GM18507 (cell line): Measurements from ENCODE around the gene RAB35.

Experiments
- DNase-seq: peaks from one replicate; pipeline ENCODE4 v3.0.0; 2011; ENCODE audit warnings: low read depth; ENCODE audit not compliant: insufficient read length; ENCODE audit errors: extremely low spot score
- FAIRE-seq: peaks from 2 replicates; lab custom pipeline; 2011; peaks lifted over from hg19 to GRCh38; lab: Jason Lieb, UNC

The RAB35 gene

DNA sequence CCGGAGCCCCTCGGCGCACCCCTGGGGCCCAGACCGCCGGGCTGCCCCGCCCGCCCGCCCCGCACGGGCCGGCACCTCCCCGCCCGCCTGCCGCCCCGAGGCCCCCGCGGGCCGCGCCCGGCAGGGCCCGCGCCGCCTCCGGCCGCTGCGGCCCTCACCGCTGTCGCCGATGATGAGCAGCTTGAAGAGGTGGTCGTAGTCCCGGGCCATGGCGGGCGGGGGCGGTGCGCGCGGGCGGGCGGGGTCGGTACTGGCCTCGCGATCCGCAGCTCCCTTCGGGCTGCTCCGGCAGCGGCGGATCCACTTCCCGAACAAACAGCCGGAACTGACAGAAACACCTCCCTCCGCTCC, at the start of gene RAB35:
TSS of gene RAB35 (minus strand) at position 313 of the 351 bp plus-strand sequence. CDS start at position 210, 103 bp downstream.
- FAIRE-seq (no peak), DNase-seq (no peak)

DNA sequence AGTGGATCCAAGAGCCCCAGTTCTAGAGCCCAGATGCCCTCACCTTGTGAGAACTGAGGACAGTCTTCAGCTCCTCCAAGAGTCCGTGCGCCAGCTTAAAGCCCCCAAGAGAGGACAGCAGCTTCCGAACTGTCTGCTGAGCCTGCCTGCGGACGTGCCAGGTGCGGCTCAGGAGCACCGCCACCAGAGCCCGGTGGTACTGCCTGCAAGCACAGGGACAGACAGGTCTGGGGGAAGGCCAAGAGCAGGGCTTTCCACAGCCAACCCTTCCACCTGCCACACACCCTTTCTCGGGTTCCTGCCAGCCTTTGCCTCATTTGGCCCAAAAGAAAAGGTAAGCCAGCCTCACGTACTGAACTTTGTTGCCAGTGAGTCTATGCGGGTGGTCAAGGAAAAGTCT, 47.7 kb upstream of the RAB35 start:
- DNase-seq = no peak
- FAIRE-seq = no peak

DNA sequence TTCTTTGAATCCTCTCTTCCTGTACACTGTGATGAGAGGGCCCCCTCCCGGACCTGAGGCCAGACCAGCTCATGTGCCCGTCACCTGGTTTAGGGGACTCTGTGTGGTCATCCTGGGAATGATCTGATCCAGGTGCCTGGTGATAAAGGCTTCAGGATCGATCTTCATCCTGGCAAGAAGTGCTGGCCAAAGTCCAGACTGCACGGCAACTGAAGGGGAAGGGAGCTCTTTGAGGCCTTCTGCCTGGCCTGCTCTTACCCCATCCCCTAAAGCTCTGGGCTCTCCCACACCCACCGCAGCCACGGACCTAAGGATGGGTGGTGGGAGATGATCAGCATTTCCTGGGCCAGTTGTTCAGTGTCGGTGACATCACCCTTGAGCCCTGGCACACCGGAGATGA, 46.2 kb upstream of the RAB35 start:
- no peak for FAIRE-seq
- DNase-seq = no peak

DNA sequence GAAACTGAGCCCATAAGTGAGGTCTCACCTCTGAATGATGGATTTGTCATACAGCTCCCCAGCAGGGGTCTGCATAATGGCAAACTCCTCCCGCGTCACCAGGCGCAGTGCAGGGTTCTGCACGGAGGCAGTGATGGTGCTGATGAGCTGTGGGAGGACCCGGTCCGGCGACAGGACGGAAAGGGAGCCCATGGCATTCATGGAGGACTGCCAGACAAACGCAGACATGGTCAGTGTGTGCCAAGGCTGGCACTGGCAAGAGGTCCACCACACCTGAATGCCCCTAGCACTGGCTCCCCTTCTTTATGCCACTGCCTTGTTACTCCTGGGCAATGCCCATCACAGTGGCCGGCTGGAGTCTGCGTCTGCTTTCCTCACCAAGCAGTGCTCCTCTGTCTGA, 45.3 kb upstream of the RAB35 start:
- DNase-seq = no peak
- FAIRE-seq = no peak

DNA sequence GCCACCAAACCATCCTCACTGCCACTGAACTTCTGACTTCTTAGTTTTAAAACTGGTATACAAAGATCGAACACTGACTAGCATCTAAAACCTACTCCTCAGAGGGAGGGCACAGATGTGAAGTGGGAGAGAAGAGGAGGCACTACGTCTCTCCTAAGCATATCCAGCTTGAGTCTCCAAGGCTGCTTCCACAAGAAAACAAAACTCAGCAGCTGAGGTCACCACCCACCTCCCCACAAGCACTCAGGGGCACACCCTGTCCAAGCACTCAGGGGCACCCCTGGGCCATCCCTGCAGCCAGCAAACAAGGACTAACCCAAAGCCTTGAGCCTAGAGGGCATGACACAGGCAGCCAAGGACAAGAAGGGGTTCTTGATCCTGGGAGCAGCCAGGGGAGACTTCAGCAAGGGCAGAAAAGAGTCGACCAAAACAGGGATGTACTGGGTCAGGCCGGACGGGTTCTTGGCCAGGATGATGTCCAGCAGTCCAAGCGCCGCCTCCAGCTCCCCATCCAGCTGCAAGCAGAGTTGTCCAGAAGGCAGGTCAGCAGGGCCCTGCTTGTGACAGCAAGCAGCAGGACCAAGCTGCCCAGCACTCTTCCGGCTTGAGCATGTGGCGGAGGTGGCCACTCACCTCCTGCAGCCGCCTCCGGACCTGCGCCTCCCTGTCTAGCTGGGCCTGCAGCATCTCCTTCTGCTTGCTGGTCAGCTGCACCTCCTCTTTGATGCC, 43.1 kb upstream of the RAB35 start:
- FAIRE-seq = no peak

DNA sequence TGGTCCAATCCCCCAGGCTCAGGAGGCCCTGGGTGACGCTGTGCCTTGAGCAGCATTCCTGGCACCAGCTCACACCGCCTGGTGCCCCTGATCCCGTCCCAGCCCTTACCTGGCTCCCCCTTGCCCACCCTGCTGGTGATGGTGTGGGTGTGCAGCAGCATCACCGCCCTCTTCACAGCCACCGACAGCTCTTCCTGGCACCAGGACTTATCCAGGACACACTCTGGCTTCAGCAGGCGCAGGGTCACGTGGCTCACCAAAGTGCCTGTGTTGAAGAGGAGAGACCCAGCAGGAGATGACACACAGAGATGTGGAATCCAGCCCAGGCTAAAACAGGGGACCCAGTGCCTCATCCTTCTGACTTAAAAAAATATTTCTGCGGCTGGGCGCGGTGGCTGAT, 41.8 kb upstream of the RAB35 start:
- FAIRE-seq (no peak), DNase-seq (no peak)

More for the DNA sequence above, 43.1 kb upstream of the RAB35 start:
- no peak for DNase-seq

DNA sequence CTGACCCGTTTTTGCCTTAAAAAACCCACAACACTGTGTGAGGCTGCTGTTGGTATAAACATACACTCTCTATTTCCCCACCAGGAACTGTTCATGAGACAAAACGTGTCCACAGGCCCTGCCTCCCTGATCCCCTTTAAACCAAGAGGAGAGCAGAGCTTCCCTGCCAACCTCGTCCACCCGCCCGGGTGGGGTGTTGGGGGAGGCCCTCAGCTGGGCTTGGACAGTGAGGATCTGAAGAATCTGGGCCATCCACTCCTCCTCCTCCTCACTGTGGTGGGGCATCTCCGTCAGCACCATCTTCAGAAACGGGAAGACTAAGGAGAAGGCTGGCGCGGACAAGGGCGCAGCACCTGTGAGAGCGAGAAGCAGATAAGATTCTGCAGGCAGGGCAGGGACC, 41.1 kb upstream of the RAB35 start:
- DNase-seq = no peak

DNA sequence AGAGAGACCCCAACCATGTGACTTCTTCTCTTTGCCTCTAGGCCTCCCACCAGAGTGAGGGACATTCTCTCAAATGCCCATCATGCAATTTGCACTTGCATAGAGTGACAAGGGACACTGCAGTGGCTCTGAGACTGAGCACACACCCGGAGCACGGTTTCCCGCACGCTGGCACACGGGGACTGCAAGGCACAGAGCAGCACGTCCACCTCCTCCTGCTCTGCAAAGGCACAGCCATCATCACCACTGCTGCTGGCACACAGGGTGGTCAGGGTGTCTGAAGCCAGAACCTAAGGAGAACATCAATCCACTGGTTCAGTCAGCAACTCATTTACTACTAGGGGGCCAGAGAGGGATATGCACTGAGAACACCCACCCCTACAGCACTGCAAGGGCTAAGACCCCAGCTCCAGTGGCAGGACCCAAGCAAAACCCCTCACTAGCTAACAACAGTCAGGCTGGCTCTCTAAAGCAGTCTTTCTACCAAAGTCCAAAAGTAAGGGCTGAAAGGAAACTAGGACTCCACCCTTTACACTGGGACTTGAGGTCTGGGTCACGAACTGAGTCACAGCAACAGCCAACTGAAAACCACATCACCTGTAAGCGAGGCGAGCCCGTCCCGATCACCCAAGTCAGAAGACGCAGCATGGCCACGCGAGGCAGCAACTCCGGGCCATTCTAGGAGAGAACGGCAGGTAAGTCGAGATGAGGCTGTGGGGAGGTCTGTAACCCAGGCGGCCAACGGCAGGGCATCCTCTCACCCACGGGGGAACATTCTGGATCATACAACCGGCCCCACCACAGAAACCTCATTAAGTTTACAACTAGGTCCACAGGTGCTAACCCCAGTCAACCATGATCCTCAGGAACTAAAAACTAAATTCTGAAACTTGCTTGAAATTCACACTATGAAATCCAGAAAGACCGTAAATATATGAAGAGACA, 40.0 kb upstream of the RAB35 start:
- DNase-seq (no peak), FAIRE-seq (no peak)

More for the DNA sequence above, 41.1 kb upstream of the RAB35 start:
- FAIRE-seq = no peak

DNA sequence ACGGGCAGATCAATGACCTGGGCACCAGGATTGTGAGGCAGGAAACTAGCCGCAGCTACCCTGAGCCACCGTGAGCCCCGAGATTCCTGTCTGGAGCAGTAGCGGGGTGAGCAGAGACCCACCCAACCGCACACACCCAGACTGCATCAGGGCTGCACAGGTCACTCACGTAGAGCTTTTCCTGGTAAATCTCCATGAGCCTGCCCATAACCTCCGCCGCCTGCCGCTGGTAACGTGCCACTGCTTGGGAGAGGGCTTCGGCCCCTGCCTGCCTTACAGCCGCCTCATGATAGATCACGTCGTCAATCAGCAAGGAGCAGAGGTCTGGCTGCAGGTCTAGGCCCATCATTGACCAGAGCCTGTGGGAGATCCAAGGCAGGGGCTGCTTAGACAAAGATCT, 38.5 kb upstream of the RAB35 start:
- no peak for FAIRE-seq
- no peak for DNase-seq

DNA sequence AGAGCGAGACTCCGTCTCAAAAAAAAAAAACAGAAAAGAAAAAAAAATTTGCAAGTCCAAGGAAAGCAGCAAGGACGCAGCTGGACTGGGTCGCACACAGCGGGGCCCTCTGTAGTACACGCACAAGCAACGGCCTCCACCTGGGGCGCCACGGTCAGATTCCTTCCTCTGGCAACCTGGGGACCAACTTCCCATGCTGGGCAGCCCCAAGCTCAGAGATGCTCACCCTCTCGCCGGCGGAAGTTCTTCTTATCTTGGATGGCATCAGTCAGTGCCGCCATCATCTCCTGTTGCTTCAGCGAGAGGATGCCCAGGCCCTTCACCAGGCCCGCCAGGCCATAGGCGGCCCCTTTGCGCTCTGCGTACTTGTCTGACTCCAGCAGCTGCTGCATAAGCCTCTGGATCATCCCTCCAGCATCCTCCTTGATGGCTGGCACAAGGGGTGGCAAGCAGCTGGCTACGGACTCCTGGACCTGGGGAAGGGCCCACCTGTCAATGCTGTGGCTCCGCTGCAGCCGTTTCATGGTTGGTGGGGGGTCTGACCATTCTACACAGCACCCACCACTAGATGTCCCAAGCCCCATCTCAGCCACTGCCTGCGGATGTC, 34.5 kb upstream of the RAB35 start:
- FAIRE-seq = no peak

DNA sequence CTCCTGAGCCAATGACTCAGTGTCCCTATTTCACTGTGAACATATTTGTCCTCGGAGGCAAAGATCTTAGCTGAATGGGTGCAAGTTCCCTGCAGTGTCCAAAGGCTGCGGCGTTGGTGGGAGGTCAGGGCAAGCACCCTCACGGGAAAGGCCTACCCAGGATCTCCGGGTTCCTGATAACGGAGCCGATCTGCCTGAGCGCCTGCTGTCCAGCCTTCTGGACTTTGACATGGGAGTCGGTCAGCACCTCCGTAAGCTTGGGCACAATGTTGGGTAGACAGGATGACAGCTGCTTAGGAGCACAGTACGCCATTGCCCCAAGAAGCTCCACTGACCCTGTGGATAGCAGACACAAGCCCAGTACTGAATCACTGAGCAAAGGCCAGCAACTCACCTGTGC, 31.5 kb upstream of the RAB35 start:
- DNase-seq = no peak
- no peak for FAIRE-seq

More for the DNA sequence above, 34.5 kb upstream of the RAB35 start:
- no peak for DNase-seq

DNA sequence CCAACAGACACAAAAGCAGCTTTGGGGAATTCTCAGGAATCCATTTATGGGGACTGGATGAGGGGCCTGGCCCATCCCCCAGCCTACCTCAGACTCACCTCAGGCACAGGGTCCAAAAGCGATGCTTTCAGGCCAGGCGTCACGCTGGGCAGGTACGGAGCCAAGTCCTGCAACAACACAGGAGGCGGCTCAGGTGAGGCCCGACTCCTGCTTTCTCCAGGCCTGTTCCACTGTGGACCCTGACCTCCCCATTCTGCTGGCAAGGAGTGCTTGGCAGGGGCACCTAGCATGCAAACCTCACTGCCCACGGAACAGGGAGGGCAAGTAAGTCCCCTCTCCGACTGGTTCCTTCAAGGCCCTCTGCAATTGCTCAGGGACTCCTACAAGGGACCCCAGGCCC, 28.6 kb upstream of the RAB35 start:
- FAIRE-seq (no peak), DNase-seq (no peak)

DNA sequence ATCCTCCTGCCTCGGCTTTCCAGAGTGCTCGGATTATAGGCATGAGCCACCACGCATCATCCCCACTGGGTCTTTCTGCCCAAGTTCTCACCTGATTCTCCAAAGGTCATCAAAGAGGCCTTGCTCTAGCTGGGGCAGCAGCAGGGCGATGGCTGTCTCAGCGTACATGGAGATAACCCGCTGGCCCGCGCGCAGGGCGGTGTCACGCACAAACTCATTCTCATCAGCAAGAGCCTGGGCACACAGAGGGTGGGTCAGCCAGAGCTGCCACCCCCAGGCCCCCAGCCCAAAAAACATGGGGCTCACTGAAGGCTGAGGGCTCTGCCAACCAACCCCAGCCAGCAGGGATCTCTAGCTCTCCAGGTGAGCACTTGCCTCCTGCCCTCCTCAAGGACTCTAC, 27.7 kb upstream of the RAB35 start:
- DNase-seq (no peak), FAIRE-seq (no peak)

DNA sequence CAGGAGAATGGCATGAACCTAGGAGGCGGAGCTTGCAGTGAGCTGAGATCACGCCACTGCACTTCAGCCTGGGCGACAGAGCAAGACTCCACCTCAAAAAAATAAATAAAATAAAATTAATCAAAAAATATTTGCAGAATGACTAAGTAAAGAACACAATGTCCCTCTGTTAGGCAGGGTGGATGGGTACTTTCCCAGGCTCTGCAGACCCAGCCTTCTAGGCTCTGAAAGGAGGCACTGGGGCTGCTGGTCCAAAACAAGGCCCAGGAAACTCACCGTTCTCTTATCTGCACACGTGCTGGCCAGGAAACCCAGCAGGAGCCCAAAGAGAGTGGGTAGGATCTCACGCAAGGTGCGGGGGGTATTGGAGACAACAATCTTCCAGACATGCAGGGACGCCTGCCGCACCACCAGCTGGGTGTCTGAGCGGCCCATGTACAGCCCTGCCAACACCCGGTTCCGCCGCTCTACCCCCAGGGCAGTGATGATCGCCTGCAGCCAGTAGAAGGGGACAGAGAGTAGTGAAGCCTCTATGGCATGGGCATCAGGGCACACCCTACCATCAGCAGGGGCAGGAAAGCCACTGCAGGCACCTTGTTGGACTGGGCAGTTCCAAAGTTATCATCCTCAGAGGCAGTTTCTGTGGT, 25.8 kb upstream of the RAB35 start:
- DNase-seq (no peak), FAIRE-seq (no peak)

DNA sequence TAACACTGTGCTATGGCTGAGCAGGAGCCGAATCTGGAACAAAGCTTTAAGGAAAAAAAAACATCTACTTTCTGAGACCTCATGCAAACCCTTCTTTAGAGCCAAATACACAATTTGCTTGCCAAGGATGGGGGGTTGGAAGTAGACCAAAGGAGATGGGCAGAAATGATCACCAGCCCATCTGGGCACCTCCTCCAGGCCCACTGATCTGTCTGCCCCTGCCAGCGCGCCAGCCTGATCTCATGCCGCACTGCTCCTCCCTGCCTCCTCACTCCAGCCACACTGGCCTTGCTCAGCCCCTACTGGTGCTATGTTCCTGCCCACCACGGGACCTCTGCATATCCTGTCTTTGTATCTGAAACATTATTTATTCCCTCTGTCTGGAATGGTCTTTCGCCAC, 24.8 kb upstream of the RAB35 start:
- no peak for DNase-seq
- FAIRE-seq = no peak

DNA sequence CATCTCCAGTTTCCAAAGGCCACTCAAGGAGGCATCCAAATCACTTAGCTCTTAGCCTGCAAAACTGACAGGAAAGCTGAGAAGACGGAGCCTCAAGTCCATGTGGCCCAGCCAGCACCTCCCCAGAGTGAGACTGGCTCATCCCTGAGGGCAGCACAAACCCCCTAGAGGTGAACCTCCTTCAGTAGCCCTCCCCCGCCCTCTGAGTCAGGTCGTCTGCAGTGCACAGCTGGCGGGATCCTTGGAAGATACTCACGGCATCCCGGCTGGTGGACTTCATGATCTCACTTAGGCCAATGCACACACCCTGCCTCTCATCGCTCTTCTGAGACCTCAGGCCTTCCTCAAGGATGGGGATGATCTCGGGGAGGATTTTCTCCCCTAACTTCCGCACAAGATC, 24.1 kb upstream of the RAB35 start:
- DNase-seq (no peak), FAIRE-seq (no peak)

DNA sequence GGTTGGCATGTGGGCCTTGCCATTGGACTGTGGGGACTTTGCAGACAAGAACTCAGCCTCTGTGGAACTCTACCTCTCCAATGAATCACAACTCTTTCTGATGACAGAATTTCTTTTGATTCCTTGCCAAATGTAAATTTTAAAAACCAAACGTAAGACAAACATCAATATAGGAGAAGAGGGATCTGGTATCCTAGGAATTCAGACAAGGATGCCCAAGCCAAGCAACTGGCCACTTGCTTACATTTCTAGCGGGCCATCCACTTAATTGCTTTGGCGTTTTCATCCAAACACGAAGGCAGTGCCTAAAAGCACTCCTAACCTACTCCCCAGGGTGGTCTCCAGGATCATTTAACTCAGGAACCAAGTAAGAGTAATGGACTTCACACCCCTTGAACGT, 23.4 kb upstream of the RAB35 start:
- no peak for FAIRE-seq
- no peak for DNase-seq

DNA sequence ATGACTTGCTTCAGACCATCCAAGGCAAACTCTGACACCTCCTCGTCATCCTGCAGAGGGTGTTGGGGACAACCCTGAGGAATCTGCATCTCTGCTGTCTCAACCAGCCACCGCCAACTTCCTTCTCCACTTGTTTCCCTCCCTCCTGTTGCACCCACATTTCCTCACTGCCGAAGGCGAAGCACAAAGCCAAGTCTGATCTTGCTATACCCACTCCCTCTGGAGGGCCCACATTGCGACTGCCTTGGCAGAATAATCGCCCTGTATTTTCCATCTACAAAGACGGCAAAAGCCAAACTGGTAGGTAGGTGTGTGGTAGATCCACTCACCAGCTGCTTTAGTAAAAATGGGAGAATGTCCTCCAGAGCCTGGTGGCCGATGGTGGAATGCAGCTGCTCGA, 21.8 kb upstream of the RAB35 start:
- FAIRE-seq (no peak), DNase-seq (no peak)

DNA sequence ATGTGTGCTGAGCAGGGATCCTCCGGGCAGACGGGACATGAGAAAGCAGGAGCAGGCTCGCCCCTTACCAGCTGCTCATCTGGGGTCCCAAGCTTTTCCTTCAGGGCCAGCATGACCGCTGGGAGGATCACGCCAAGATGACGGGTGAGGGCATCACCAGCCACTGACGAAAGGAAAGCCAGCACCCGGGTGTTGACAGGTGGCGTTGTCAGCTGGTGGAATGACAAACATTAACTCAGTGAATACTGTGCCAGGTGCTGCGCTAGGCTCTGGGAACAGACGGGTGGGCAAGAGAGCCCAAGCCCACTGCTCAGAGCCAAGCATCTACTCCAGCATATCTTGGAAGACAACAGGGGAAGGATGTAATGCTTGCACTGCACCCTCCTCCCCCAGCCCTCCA, 21.3 kb upstream of the RAB35 start:
- no peak for FAIRE-seq
- DNase-seq = no peak
